OCI-LY7 (cell line): ENCODE results near the gene SLC20A1.

ENCODE experiments used
- EZH2phosphoT487 ChIP-seq: fragments of 200-600 bp; sonication (generic); IDR thresholded peaks from 2 replicates; pipeline ENCODE4 v1.6.1; 2018; ENCODE audit warnings: low read depth, borderline replicate concordance, mild to moderate bottlenecking, mixed run types, antibody characterized with exemption, low read length, moderate library complexity, mixed read lengths
- TF ChIP-seq, protein P1 (sequence below): fragments of 200-600 bp; sonication (generic); conservative IDR thresholded peaks from 2 replicates; pipeline ENCODE4 v1.5.1; 2014; ENCODE audit warnings: mild to moderate bottlenecking, antibody characterized with exemption, low read length, moderate library complexity, mixed read lengths

GRCh38 chr2:112642966-112643365 is 2.8 kb upstream of the SLC20A1 start:
- TF ChIP-seq, protein P1, sequence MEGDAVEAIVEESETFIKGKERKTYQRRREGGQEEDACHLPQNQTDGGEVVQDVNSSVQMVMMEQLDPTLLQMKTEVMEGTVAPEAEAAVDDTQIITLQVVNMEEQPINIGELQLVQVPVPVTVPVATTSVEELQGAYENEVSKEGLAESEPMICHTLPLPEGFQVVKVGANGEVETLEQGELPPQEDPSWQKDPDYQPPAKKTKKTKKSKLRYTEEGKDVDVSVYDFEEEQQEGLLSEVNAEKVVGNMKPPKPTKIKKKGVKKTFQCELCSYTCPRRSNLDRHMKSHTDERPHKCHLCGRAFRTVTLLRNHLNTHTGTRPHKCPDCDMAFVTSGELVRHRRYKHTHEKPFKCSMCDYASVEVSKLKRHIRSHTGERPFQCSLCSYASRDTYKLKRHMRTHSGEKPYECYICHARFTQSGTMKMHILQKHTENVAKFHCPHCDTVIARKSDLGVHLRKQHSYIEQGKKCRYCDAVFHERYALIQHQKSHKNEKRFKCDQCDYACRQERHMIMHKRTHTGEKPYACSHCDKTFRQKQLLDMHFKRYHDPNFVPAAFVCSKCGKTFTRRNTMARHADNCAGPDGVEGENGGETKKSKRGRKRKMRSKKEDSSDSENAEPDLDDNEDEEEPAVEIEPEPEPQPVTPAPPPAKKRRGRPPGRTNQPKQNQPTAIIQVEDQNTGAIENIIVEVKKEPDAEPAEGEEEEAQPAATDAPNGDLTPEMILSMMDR = no peak
- TF ChIP-seq EZH2phosphoT487 = no peak
